Fibroblast of skin of left quadriceps (primary cell): ENCODE data around the gene SMIM1.
A peak's percentile ranks its signal among the peaks of the same experiment; 100 is the strongest.

Source experiments
- DNase-seq, 2 experiments: peaks; one replicate each; pipeline ENCODE4 v3.0.0-alpha.2; 2013; ENCODE audit warnings: low read depth in 2 of 2

Gene SMIM1, protein sequence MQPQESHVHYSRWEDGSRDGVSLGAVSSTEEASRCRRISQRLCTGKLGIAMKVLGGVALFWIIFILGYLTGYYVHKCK

DNA sequence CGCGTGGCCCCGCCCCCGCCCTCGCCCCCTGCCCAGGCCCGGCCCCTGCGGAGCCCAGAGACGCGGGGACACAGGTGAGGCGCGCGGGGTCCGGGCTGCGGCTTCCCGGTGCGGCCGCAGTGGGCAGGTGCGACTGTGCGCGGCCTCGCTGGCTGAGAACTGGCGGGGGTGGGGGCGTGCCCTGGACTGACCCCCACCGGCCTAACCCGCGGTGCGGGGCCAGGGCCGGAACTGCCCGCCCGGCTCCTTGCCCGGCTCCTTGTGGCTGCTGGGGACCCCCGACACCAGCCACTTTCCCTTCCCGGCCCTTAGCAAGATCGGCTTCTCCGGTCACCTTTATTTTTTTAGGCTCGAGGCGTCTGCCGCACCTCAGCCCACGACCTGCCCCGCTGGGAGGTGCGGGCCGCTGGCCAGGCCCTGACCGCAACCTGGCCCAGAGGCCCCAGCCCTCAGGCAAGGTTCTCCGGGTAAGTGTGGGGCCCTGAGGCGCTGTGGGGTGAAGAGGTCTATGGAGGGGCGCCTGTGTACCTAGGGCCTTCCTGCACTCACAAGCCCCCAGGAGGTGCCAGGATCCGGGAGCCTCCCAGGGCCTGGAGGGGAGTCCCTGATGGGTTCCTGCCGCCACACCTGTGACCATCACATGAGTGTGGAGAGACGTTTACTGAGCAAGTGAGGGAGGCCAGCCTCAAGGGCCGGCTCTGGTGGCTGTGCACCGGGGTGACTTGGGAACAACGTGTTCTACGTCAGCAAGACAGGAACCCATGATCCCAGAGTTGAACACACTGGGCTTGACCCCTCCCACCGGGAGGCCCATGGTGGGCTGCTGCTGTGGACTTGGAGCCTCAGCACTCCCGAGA, at the start of gene SMIM1:
TSS of gene SMIM1 (plus strand) at position 35 of the 857 bp plus-strand sequence. CDS start 2,625 bp downstream, outside the sequence.
- no peak for DNase-seq

DNA sequence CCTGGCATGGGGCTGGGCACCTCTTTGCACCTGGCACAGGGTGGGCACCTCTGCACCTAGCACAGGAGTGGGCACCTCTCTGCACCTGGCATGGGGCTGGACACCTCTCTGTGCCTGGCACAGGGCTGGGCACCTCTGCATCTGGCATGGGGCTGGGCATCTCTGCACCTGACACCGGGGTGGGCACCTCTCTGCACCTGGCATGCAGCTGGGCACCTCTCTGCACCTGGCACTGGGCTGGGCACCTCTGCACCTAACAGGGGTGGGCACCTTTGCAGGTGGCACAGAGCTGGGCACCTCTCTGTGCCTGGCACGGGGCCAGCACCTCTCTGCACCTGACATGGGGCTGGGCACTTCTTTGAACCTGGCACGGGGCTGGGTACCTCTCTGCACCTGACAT, 49.7 kb upstream of the SMIM1 start:
- no peak for DNase-seq

DNA sequence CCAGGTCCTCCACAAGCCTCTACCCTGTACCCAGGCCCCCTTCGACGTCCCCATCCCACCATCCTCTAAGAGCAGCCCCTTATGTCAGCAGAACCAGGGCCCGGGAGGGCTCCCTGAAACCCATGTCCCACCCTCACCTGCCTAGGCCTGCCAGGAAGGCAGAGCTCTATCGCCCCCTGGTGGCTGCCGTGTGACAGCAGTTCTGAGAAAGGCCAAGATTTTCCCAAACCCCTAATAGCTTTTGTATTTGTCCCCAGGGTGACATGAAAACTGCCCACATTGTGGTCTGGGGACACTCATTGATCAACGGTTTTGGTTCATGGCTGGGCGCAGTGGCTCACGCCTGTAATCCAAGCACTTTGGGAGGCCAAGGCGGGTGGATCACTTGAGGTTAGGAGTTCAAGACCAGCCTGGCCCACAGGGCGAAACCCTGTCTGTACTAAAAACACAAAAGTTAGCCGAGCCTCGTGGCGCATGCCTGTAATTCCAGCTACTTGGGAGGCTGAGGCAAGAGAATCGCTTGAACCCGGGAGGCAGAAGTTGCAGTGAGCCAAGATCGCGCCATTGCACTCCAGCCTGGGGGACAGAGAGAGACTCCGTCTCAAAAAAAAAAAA, 48.0 kb upstream of the SMIM1 start:
- DNase-seq = peak; percentile 10 to 15

DNA sequence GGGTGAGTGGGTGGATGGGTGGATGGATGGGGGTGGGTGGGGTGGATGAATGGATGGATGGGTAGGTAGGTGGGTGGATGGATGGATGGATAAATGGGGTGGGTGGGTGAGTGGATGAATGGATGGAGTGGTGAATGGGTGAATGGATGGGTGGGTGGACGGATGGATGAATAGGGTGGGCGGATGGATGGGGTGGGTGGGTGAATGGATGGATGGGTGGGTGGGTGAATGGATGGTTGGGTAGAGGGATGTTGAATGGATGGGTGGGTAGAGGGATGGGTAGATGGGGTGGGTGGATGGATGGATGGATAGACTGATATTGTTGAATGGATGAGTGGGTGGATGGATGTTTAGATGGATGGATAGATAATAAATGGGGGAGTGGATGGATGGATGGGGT, 47.2 kb upstream of the SMIM1 start:
- no peak for DNase-seq

DNA sequence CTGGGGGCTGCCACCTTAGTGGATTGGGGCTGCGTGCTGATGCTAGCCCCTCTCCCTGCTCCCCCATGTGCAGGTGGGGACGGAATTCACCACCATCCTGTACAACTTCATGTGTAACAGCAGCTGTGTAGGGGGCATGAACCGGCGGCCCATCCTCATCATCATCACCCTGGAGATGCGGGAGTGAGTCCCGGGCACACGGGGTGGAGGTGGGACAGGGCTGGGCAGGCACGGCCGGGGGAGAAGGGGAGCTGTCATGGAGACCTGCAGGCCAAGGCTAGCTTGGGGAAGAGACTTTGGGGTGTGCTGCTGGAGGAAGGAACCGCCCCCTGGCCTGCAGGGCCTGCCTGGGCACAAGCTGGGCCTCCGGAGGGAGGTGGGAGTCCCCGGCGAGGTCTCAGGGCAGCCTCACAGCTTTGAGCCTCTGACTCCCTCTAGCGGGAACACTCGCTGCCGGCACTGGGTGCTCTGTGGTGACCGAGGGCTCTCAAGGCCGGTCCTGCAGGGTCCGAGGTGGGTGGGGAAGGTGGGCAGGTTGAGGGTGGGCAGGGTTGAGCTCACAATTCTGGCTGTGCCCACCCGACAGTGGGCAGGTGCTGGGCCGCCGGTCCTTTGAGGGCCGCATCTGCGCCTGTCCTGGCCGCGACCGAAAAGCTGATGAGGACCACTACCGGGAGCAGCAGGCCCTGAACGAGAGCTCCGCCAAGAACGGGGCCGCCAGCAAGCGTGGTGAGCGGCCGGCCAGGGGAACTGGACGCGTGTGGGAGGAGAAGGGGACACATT, 45.3 kb upstream of the SMIM1 start:
- DNase-seq = no peak

DNA sequence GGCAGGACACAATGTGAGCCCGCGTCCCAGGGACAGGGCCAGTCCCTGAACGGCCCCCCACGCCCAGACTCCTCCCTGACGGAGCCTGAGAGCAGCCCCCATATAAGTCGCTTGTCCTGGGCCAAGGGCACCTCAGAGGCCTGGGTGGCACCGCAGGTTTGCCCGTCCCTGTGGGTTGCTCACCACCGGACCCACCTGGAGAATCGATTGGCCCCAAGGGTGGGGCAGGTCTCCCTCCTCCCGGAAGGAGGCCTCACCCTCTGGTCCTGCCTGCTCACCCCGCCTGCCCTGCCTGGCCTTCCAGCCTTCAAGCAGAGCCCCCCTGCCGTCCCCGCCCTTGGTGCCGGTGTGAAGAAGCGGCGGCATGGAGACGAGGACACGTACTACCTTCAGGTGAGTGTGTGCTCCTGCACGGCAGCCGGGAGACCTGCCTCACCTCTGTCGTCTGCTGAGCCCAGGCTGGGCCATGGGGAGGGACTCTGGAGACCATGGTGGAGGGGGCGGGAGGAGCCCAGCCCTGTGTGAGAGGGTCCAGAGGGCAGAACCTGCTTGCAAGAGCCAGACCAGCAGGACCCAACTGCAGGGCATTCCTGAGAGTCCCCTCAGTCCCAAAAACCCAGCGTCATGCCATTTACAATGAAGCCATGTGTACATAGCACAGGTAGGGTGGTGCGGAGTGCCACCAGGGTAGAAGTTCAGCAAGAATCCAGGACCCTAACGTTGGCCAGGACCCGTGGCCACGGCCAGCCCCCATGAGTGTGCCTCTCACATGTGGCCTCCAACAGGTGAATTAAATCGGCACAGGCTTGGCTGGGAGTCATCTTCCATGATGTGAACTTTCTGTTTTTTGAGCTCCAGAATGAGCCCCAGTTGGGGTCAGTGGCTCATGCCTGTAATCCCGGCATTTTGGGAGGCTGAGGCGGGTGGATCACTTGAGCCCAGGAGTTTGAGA, 44.4 kb upstream of the SMIM1 start:
- DNase-seq = no peak

DNA sequence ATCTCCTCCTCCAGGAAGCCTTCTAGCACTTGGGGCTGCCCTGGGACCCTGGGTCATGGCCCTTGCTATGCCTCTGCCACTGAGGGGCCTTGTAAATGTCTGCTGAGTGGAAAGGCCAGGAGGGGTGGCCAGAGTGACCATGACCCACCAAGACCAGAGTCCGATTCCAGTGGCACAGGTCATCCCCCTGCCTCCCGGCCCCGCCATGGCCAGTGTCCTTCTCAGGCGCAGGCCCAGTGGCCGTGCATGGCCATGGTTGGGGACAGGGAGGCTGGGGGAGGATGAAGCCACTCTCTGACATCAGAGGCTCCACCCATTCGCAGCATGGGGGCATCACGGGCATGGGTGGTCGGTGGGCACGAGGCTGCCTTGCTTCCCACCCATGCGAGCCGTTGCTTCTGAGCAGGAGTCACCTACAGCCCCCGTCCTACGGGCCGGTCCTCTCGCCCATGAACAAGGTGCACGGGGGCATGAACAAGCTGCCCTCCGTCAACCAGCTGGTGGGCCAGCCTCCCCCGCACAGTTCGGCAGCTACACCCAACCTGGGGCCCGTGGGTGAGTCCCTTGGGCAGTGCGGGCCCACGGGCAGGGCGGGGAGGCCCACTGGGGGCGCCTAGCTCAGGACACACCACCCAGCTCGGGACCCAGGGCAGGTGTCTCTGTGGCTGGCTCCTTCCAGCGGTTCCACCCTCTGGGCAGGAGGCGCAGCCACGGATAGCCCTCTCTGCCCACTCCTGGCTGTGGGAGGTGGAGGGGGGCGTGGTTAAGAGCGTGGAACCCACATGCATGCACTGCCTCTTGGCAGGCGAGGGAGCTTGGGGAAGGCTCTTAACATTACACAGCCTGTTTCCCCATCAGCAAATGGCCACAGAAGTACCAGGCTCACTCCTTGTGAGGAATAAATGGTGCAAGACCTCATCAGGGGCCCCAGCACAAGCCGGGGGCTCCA, 42.7 kb upstream of the SMIM1 start:
- DNase-seq = no peak

DNA sequence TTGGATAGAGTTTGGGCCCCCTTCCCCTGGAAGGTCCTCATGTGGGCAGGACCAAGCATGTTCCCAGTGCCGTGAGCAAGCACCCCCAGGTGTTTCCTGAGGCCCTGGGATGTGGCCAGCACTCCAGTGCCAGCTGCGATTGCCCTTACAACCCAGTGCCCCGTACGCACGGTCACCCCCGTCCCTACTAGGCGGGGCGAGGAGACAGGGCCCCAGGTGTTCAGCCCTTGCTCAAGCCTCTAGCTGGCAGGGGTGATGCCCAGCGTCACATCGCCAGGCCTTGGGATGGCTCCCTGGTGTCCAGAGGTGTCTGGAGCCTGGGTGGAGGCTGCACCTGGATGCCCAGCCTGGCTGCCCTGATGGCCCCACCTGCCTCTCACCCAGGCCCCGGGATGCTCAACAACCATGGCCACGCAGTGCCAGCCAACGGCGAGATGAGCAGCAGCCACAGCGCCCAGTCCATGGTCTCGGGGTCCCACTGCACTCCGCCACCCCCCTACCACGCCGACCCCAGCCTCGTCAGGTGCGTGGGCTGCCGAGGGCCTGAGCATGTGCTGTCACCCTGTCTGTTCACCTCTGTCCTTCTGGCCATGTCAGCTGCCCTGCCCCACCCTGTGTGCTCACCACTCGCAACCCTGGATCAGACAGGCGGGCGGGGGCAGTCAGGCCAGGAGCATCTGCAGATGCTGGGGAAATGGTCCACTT, 41.9 kb upstream of the SMIM1 start:
- DNase-seq = no peak

DNA sequence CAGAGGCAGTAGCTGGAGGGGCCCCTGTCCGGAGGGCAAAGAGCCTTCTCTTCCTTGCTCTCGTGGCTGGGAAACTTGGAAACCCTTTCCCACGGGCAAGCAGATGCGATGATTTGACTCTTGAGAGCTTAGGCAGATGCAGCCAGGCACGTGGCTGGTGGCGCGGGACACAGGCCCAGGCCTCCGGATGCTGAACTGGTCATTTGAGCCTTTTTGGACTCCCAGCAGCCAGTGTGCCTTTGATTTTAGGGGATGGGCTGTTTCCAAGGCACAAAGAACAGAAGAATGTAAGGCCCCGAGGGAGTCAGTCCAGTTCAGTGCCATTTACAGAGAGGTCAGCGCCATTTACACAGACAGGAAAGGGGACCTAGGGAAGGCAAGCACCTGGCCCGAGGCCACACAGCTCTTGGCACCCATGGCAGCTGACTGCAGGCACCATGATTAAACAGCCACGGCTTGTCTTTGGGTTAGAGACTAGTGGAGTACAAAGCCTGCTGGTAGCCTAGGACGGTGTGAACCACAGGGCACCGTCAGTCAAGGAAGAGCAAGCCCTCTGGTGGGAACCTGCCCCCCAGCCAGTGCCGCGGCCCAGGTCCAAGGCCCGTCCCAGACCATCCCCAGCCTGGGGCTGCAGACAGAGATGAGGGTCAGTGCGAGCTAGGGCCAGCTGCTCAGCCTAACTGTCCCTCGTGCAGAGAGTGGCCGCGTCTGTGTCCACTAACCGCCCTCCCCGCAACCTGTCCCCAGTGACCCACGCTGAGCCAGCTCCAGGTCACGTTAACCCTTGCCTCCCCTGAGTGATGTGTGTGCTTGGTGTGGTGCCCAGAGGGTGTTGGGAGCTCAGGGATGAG, 40.7 kb upstream of the SMIM1 start:
- no peak for DNase-seq

DNA sequence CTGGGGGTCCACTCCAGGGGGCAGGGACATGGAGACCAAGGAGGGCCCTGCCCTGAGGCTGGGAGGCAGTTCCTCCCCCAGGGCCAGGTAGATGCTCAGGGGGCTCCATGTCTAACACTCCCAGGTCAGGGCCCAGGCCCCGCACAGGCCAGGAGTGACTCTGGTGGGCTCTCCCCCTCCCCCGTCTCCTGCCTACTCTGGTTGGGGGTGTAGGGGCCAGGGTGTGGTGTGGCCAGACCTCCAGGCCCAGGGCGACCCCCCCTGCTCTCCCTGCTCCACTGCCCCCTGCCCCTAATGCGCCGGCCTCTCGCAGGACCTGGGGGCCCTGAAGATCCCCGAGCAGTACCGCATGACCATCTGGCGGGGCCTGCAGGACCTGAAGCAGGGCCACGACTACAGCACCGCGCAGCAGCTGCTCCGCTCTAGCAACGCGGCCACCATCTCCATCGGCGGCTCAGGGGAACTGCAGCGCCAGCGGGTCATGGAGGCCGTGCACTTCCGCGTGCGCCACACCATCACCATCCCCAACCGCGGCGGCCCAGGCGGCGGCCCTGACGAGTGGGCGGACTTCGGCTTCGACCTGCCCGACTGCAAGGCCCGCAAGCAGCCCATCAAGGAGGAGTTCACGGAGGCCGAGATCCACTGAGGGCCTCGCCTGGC, 40.0 kb upstream of the SMIM1 start:
- no peak for DNase-seq

DNA sequence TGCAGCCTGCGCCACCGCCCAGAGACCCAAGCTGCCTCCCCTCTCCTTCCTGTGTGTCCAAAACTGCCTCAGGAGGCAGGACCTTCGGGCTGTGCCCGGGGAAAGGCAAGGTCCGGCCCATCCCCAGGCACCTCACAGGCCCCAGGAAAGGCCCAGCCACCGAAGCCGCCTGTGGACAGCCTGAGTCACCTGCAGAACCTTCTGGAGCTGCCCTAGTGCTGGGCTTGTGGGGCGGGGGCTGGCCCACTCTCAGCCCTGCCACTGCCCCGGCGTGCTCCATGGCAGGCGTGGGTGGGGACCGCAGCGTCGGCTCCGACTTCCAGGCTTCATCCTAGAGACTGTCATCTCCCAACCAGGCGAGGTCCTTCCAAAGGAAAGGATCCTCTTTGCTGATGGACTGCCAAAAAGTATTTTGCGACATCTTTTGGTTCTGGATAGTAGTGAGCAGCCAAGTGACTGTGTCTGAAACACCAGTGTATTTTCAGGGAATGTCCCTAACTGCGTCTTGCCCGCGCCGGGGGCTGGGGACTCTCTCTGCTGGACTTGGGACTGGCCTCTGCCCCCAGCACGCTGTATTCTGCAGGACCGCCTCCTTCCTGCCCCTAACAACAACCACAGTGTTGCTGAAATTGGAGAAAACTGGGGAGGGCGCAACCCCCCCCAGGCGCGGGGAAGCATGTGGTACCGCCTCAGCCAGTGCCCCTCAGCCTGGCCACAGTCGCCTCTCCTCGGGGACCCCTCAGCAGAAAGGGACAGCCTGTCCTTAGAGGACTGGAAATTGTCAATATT, 39.3 kb upstream of the SMIM1 start:
- no peak for DNase-seq

DNA sequence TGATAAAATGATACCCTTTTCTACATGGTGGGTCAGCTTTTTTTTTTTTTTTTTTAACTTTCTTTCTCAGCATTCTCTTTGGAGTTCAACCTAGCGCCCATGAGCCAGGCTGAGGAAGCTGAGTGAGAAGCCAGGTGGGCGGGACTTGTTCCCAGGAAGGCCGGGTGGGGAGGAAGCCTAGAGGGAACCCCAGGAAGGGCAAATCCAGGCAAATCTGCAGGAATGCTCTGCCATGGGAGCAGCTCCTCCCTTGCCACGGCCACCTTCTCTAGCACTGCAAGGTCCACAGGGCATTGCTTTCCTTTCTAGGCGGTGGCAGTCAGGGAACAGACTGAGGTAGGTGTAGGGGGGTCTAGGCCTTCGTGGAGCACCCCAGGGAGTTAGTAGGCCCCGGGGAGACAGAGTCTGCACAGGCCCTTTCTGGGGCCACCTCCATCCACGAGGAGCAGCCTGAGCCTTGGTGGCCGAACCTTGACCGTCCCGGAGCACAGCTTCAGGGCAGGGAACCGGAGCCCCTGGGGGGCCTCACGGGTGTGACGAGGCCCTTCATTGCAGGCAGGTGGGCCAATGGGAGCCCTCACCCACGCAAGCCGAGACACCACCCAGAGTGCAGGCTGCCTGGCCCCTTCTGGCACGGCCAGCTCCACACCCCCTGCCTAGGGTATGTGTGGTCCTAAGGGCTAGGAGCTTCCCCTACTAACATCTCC, 38.5 kb upstream of the SMIM1 start:
- no peak for DNase-seq

DNA sequence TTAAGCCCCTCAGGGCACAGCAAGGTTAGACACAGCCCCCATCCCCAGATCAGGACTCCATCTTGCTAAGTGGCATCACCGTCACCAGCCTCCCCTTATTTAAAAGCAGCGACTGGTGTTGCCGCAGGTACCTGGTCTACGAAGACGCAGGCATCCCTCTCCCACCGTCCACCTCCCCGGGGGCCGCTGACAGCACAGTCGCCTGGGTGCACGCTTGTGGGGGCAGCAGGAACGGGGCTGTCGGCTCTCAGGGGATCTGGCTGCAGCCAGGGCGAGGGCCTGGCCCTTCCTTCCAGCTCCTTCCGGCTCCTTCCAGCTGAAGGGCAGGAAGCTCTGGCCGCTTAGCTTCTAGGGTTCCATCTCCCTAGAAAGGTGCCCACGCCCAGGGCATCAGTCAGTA, 37.9 kb upstream of the SMIM1 start:
- no peak for DNase-seq

DNA sequence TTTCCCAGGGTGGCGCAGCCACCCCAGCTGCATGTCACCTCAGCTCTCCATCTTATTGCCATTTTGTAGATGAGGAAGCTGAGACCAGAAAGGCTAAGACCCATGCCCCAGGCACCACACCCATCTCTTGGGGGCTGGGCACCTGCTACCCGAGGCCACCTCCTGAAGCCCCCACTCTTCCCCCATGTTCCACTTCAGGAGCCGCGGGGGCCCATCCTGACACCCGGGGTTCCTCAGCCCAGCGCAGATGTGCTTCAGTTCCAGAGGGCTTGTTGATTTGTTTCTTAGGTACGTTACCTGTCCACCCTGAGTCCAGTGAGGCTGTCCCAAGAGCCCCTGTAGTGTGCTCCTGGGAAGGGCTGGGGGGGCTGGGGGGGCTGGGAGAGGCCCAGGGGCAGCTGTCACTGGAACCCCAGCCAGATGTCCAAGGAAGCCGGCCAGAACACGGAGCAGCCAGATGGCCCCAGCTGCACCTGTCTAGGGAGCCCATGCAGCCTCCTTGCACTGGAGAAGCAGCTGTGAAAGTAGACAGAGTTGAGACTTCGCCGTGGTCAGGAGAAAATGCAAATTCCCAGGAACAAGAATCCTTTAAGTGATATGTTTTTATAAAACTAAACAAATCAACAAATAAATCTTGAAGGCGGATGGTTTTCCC, 37.4 kb upstream of the SMIM1 start:
- DNase-seq = no peak

DNA sequence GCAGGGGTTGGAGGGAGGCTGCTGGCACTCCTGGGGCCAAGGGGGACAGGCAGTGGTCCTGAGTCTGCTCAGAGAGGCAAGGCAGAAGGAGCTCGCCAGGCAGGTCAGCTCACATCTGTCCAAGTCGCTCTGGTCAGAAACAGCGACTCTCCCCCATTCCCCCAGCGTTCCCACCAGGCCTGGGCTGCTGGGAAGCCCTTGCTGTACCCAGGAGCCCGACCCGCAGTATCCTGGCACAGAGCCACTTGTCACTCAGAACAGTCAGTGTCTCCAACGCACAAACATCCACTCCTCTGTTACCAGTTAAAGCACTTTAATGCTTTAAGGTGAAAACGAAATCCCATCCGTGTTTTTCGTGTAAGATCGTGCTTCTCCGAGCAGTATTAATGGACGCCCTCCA, 36.9 kb upstream of the SMIM1 start:
- no peak for DNase-seq

DNA sequence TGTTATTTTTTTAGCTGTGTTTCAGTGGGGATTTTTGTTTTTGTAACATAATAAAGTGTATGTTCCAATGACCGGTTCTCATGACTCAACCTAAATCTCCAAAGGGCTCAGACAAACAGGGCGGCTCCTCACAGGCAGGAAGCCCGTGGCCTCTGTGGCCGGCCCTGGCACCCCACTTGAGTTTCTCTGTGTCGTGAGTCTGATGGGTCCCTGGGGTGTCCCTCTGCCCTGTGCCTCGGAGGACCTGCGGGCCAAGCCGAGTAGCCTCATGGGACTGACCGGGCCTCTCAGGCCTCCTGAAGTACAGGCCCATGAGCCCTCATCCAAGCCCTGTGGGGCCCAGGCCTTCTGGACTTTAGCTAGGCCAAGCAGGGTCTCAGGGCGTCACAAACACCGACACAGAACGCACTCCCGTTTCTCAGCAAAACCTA, 36.4 kb upstream of the SMIM1 start:
- no peak for DNase-seq
